Lung (tissue), 12 donors: Measurements from ENCODE around the gene TBC1D2. TPM values are rescaled to one million over a fixed set of nuclear protein-coding genes. Genes with fewer than 3 reads are reported as not detected.

Source experiments
- ATAC-seq: fragments of 200-7000 bp; cut with Tn5 transposase; one replicate; pipeline ENCODE4 v1.9.1; 2020; ENCODE audit warnings: moderate number of reproducible peaks; ENCODE audit not compliant: insufficient read depth, low FRiP score
- DNase-seq, 3 donors: peaks; one replicate each; pipeline ENCODE4 v3.0.0-alpha.2; 2013 to 2017
- H3K27ac ChIP-seq, 2 donors: one replicate each; pipeline ENCODE4 v1.5.1; 2013; ENCODE audit warnings: mild to moderate bottlenecking in 2 of 2, moderate library complexity in 2 of 2, control low read depth in 1 of 2, inconsistent platforms in 1 of 2, low read depth in 1 of 2, low read length in 1 of 2
- H3K27me3 ChIP-seq, 3 donors: one replicate each; pipeline ENCODE4 v1.5.1; 2013; ENCODE audit warnings: low read length in 2 of 3; ENCODE audit not compliant: control insufficient read depth in 3 of 3, insufficient read depth in 3 of 3
- H3K36me3 ChIP-seq, 4 donors: one replicate each; pipeline ENCODE4 v1.5.1; 2013; ENCODE audit warnings: low read length in 4 of 4, mild to moderate bottlenecking in 1 of 4, moderate library complexity in 1 of 4; ENCODE audit not compliant: control insufficient read depth in 4 of 4, insufficient read depth in 4 of 4
- H3K4me1 ChIP-seq, 5 donors: one replicate each; pipeline ENCODE4 v1.5.1; 2013; ENCODE audit warnings: low read length in 5 of 5, mild to moderate bottlenecking in 2 of 5, moderate library complexity in 1 of 5; ENCODE audit not compliant: control insufficient read depth in 5 of 5, insufficient read depth in 5 of 5
- H3K4me3 ChIP-seq: one replicate; pipeline ENCODE4 v1.5.1; 2013; ENCODE audit warnings: mild to moderate bottlenecking, control low read depth, moderate library complexity
- H3K9ac ChIP-seq, 2 donors: one replicate each; pipeline ENCODE4 v1.5.1; 2013; ENCODE audit warnings: low read length in 2 of 2, control low read depth in 1 of 2; ENCODE audit not compliant: insufficient read depth in 1 of 2
- H3K9me3 ChIP-seq, 4 donors: one replicate each; pipeline ENCODE4 v1.5.1; 2013; ENCODE audit warnings: low read length in 3 of 4, mild to moderate bottlenecking in 1 of 4, moderate library complexity in 1 of 4; ENCODE audit not compliant: control insufficient read depth in 4 of 4, insufficient read depth in 3 of 4
- CTCF ChIP-seq: IDR thresholded peaks from 2 replicates; pipeline ENCODE4 v1.5.1; 2012; ENCODE audit warnings: mild to moderate bottlenecking; ENCODE audit errors: control extremely low read depth, extremely low read depth
- WGBS, 2 donors: extraction: QIAGEN DNeasy Blood & Tissue Kit; methylation state at CpG; one replicate each; pipeline ENCODE4 v1.1.7; 2013; 5-methylcytosine and 5-hydroxymethylcytosine counted together
- polyA plus RNA-seq, 2 donors: library from polyadenylated mRNA; stranded (reverse); fragments of 200-250 nt; gene quantifications; one replicate each; pipeline ENCODE4 v1.2.1, GENCODE V29; 2013
- total RNA-seq, 2 donors: library from RNA; depleted of rRNA in 1 of 2; stranded (reverse); fragments of >200 nt in 1 of 2; gene quantifications; one replicate each; pipeline ENCODE4 v1.2.1, GENCODE V29; 2014 to 2021
- donor health status: control.
- donor health status: control.
- donor health status: Bipolar disorder and iron deficiency.
- donor health status: healthy.
- donor health status: DM: yes; HTN: yes; CAD: no.

Gene TBC1D2
- total and polyA plus RNA-seq, 4 donors, result 31.3 to 73.0 (median 56.1) TPM

DNA sequence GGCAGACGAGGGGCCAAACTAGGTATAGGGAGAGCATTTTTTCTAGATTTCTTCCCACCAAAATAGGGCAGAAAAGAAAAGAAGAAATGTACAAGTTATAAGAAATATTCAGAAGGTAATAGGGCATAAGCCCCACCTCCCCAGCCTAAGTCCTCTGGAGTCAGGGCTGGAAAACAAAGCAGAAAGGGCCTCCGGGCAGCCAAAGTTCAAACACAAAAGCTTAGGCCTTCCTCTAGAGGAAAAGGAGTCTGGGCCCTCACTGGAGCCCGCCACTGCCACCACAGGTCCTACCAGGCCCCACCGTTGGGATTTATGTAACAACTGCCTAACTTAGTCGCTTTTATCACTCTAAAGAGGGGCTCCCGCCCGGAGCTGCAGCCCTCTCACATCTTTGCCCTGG lies 27.6 kb downstream of the TBC1D2 start:
- ATAC-seq, result no peak
- Histone ChIP-seq H3K4me3 (no peak overlapping the region), H3K9me3 (no peaks in the 10 kb centered on the region), H3K36me3 (peaks cover 0 to 41% (median 0%) of the 10 kb centered on the region in 4 donors), H3K27me3 (no peaks in the 10 kb centered on the region), H3K27ac (no peak overlapping the region), H3K4me1 (peaks cover 0 to 6% (median 0%) of the 10 kb centered on the region in 5 donors), H3K9ac (no peak overlapping the region)
- TF ChIP-seq CTCF, result no peak
- 87% methylated on average over 7 of the region's 7 CpGs for WGBS, 2 donors
- peak in 1 of 3 donors; percentile 9 for DNase-seq

GRCh38 chr9:98226957-98227356 lies 28.5 kb downstream of the TBC1D2 start:
- Histone ChIP-seq H3K27ac (no peak overlapping the region), H3K27me3 (no peaks in the 10 kb centered on the region), H3K4me3 (no peak overlapping the region), H3K4me1 (peaks cover 0 to 8% (median 0%) of the 10 kb centered on the region in 5 donors), H3K9ac (peak overlapping the region in 1 of 2 donors; percentile 0), H3K9me3 (no peaks in the 10 kb centered on the region), H3K36me3 (peaks cover 0 to 44% (median 0%) of the 10 kb centered on the region in 4 donors)
- no peak for TF ChIP-seq CTCF
- WGBS, 2 donors, result 86 to 93% methylated on average over 4 of the region's 4 CpGs
- no peak for ATAC-seq
- DNase-seq, result no peak

- no peak for DNase-seq
- WGBS, 2 donors, result 30 to 64% methylated on average over 1 of the region's 1 CpG
- peak overlapping the region in 1 of 2 donors; percentile 0 for H3K9ac ChIP-seq
- peaks cover 0 to 8% (median 0%) of the 10 kb centered on the region in 5 donors for H3K4me1 ChIP-seq
- H3K36me3 ChIP-seq, result peaks cover 0 to 42% (median 0%) of the 10 kb centered on the region in 4 donors
- no peaks in the 10 kb centered on the region for H3K9me3 ChIP-seq
- no peaks in the 10 kb centered on the region for H3K27me3 ChIP-seq
- H3K27ac ChIP-seq, result no peak overlapping the region
- ATAC-seq, result no peak
- TF ChIP-seq CTCF, result no peak
- H3K4me3 ChIP-seq, result no peak overlapping the region
These were observed 28.9 kb downstream of the TBC1D2 start for GRCh38 chr9:98226516-98226915.

DNA sequence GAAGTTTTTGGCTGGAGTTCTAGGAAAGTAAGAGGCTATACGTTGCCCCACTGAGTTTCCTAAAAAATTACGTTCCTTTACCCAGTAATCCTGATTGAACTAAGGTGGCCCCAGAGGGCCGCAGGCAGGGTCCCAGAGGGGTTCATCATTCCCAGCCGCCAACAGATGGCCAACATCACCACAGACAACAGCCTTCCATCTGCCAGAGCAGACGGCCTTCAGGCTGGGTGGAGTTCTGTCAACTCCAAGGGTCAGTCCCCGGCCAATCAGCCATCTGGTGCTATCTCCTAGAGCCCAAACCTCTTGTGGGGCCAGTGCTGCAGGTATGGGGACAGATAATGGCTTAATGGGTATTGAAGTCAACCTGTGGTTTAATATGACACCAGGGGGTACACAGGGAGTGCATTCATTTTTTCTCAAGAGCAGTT lies 30.4 kb downstream of the TBC1D2 start:
- ATAC-seq (no peak), DNase-seq (peak in 1 of 3 donors; percentile 7)
- no peaks in the 10 kb centered on the region for H3K27me3 ChIP-seq
- no peak overlapping the region for H3K9ac ChIP-seq
- H3K4me1 ChIP-seq, result peaks cover 0 to 8% (median 0%) of the 10 kb centered on the region in 5 donors
- H3K9me3 ChIP-seq, result no peaks in the 10 kb centered on the region
- H3K36me3 ChIP-seq, result peaks cover 0 to 48% (median 0%) of the 10 kb centered on the region in 4 donors
- no peak overlapping the region for H3K4me3 ChIP-seq
- TF ChIP-seq CTCF, result no peak
- 94 to 95% methylated on average over 6 of the region's 6 CpGs for WGBS, 2 donors
- H3K27ac ChIP-seq, result no peak overlapping the region
